Muscle of leg (tissue), 11 donors: ENCODE measurements around the gene JARID2. TPM values are rescaled to one million over a fixed set of nuclear protein-coding genes. Genes with fewer than 3 reads are reported as not detected.

ENCODE experiments used
- DNase-seq: peaks from one replicate; pipeline ENCODE4 v3.0.0; 2013
- H3K27ac ChIP-seq: one replicate; pipeline ENCODE4 v1.5.1; 2013; ENCODE audit warnings: mild to moderate bottlenecking, low read length, control low read depth
- H3K27me3 ChIP-seq: one replicate; pipeline ENCODE4 v1.6.1; 2013; ENCODE audit warnings: low read length; ENCODE audit not compliant: control insufficient read depth, insufficient read depth
- H3K36me3 ChIP-seq: one replicate; pipeline ENCODE4 v1.6.1; 2013; ENCODE audit warnings: low read length; ENCODE audit not compliant: control insufficient read depth, insufficient read depth
- H3K4me1 ChIP-seq: one replicate; pipeline ENCODE4 v1.6.1; 2013; ENCODE audit warnings: low read length; ENCODE audit not compliant: control insufficient read depth, insufficient read depth
- H3K4me3 ChIP-seq: one replicate; pipeline ENCODE4 v1.5.1; 2013; ENCODE audit warnings: low read length, control low read depth
- H3K9me3 ChIP-seq: replicated peaks from 2 replicates; pipeline ENCODE4 v1.6.1; 2013; ENCODE audit warnings: low read depth, low read length; ENCODE audit not compliant: control insufficient read depth
- WGBS: methylation state at CpG from one replicate; pipeline ENCODE4 v1.1.5; 2013; ENCODE audit warnings: missing lambda C conversion rate; ENCODE audit not compliant: insufficient coverage; 5-methylcytosine and 5-hydroxymethylcytosine counted together
- polyA plus RNA-seq, 8 donors: library from polyadenylated mRNA; unstranded; fragments of 120-200 nt; gene quantifications; one replicate each; pipeline versions ENCODE4 v1.2.1 to v1.2.3, GENCODE V29; 2013; ENCODE audit warnings: inconsistent platforms in 1 of 8, low replicate concordance in 1 of 8; ENCODE audit not compliant: insufficient read length in 8 of 8, insufficient read depth in 1 of 8
- total RNA-seq: library from RNA; stranded (reverse); fragments of 120-200 nt; gene quantifications from one replicate; pipeline ENCODE4 v1.2.4, GENCODE V29; 2013

The JARID2 gene
- total and polyA plus RNA-seq, 9 donors = 9.8 to 15.3 (median 13.2) TPM

GRCh38 chr6:15547400-15547799 is 301.5 kb downstream of the JARID2 start:
- H3K36me3 ChIP-seq = no peaks in the 10 kb centered on the region
- peaks cover 3% of the 10 kb centered on the region for H3K9me3 ChIP-seq
- peaks cover 16% of the 10 kb centered on the region for H3K4me1 ChIP-seq
- H3K27ac ChIP-seq = no peak overlapping the region
- H3K4me3 ChIP-seq = no peak overlapping the region
- 68% methylated on average over 4 of the region's 5 CpGs for WGBS
- H3K27me3 ChIP-seq = no peaks in the 10 kb centered on the region
- no peak for DNase-seq

GRCh38 chr6:15549371-15549770 is 303.5 kb downstream of the JARID2 start:
- no peaks in the 10 kb centered on the region for H3K9me3 ChIP-seq
- no peak overlapping the region for H3K4me3 ChIP-seq
- no peaks in the 10 kb centered on the region for H3K36me3 ChIP-seq
- no peaks in the 10 kb centered on the region for H3K27me3 ChIP-seq
- no peak for DNase-seq
- H3K27ac ChIP-seq = no peak overlapping the region
- 92% methylated on average over 6 of the region's 14 CpGs for WGBS
- H3K4me1 ChIP-seq = peaks cover 16% of the 10 kb centered on the region

GRCh38 chr6:15550546-15551123 is 304.8 kb downstream of the JARID2 start:
- no peaks in the 10 kb centered on the region for H3K9me3 ChIP-seq
- no CpG with 5 or more reads among the region's 2 CpGs for WGBS
- H3K4me1 ChIP-seq = peaks cover 16% of the 10 kb centered on the region

GRCh38 chr6:15551262-15551661 is 305.4 kb downstream of the JARID2 start:
- H3K27ac ChIP-seq = peak overlapping the region; percentile 81
- H3K36me3 ChIP-seq = no peaks in the 10 kb centered on the region
- H3K4me3 ChIP-seq = no peak overlapping the region
- no peaks in the 10 kb centered on the region for H3K9me3 ChIP-seq
- H3K4me1 ChIP-seq = peaks cover 16% of the 10 kb centered on the region
- no peaks in the 10 kb centered on the region for H3K27me3 ChIP-seq
- DNase-seq = no peak
- 56% methylated on average over 5 of the region's 7 CpGs for WGBS

More at GRCh38 chr6:15550546-15551123, 304.8 kb downstream of the JARID2 start:
- no peak overlapping the region for H3K4me3 ChIP-seq
- no peak for DNase-seq
- H3K27me3 ChIP-seq = no peaks in the 10 kb centered on the region
- H3K27ac ChIP-seq = peak overlapping the region; percentile 81
- H3K36me3 ChIP-seq = no peaks in the 10 kb centered on the region

GRCh38 chr6:15551798-15552197 is 305.9 kb downstream of the JARID2 start:
- Histone ChIP-seq H3K36me3 (no peaks in the 10 kb centered on the region), H3K4me1 (peaks cover 16% of the 10 kb centered on the region), H3K4me3 (no peak overlapping the region), H3K9me3 (no peaks in the 10 kb centered on the region), H3K27ac (peak overlapping the region; percentile 81), H3K27me3 (no peaks in the 10 kb centered on the region)
- DNase-seq = peak; percentile 69
- 50% methylated on average over 4 of the region's 6 CpGs for WGBS

GRCh38 chr6:15553031-15553430 is 307.2 kb downstream of the JARID2 start:
- H3K4me3 ChIP-seq = no peak overlapping the region
- H3K9me3 ChIP-seq = no peaks in the 10 kb centered on the region
- WGBS = no CpG with 5 or more reads among the region's 2 CpGs
- H3K36me3 ChIP-seq = no peaks in the 10 kb centered on the region
- no peak overlapping the region for H3K27ac ChIP-seq
- no peak for DNase-seq
- peaks cover 12% of the 10 kb centered on the region for H3K4me1 ChIP-seq
- no peaks in the 10 kb centered on the region for H3K27me3 ChIP-seq

GRCh38 chr6:15553736-15554294 is 307.9 kb downstream of the JARID2 start:
- H3K9me3 ChIP-seq = no peaks in the 10 kb centered on the region
- no peak overlapping the region for H3K4me3 ChIP-seq
- no peaks in the 10 kb centered on the region for H3K36me3 ChIP-seq
- H3K4me1 ChIP-seq = peaks cover 12% of the 10 kb centered on the region
- DNase-seq = no peak
- WGBS = no CpG with 5 or more reads among the region's 4 CpGs
- H3K27me3 ChIP-seq = no peaks in the 10 kb centered on the region
- no peak overlapping the region for H3K27ac ChIP-seq

GRCh38 chr6:15554728-15555100 is 308.8 kb downstream of the JARID2 start:
- WGBS = 98% methylated on average over 5 of the region's 6 CpGs
- peaks cover 12% of the 10 kb centered on the region for H3K4me1 ChIP-seq
- H3K27me3 ChIP-seq = no peaks in the 10 kb centered on the region
- H3K27ac ChIP-seq = no peak overlapping the region
- no peaks in the 10 kb centered on the region for H3K36me3 ChIP-seq
- H3K9me3 ChIP-seq = no peaks in the 10 kb centered on the region
- no peak overlapping the region for H3K4me3 ChIP-seq
- DNase-seq = no peak

- no peaks in the 10 kb centered on the region for H3K9me3 ChIP-seq
- H3K27ac ChIP-seq = no peak overlapping the region
- peaks cover 12% of the 10 kb centered on the region for H3K4me1 ChIP-seq
Measured at GRCh38 chr6:15555101-15556038, 309.5 kb downstream of the JARID2 start.

GRCh38 chr6:15556711-15557110 is 310.8 kb downstream of the JARID2 start:
- Histone ChIP-seq H3K27me3 (no peaks in the 10 kb centered on the region), H3K4me3 (no peak overlapping the region), H3K4me1 (peaks cover 2% of the 10 kb centered on the region), H3K9me3 (no peaks in the 10 kb centered on the region), H3K27ac (no peak overlapping the region), H3K36me3 (no peaks in the 10 kb centered on the region)
- no peak for DNase-seq
- 90% methylated on average over 1 of the region's 1 CpG for WGBS

More at GRCh38 chr6:15555101-15556038, 309.5 kb downstream of the JARID2 start:
- no peaks in the 10 kb centered on the region for H3K27me3 ChIP-seq
- no peak overlapping the region for H3K4me3 ChIP-seq
- DNase-seq = no peak
- no CpG with 5 or more reads among the region's 5 CpGs for WGBS
- H3K36me3 ChIP-seq = no peaks in the 10 kb centered on the region
